ENCODE data around the gene DLG5.

DLG5 gene

GRCh38 chr10:77825965-77826364 lies 100.6 kb downstream of the DLG5 start:
- no peak for FAIRE-seq

GRCh38 chr10:77824908-77825307 lies 101.6 kb downstream of the DLG5 start:
- DNase-seq (ENCODE audit: low spot score) (no peak), FAIRE-seq (no peak)

More at GRCh38 chr10:77825965-77826364, 100.6 kb downstream of the DLG5 start:
- no peak for DNase-seq (ENCODE audit: low spot score)

GRCh38 chr10:77823811-77824542 lies 102.6 kb downstream of the DLG5 start:
- FAIRE-seq (peak; percentile 73), DNase-seq (ENCODE audit: low spot score) (peak; percentile 55)

- no peak for FAIRE-seq
Observed at GRCh38 chr10:77821551-77821950, 105.0 kb downstream of the DLG5 start.

GRCh38 chr10:77821036-77821435 lies 105.5 kb downstream of the DLG5 start:
- no peak for DNase-seq (ENCODE audit: low spot score)
- no peak for FAIRE-seq

More at GRCh38 chr10:77821551-77821950, 105.0 kb downstream of the DLG5 start:
- no peak for DNase-seq (ENCODE audit: low spot score)

GRCh38 chr10:77820349-77820748 lies 106.2 kb downstream of the DLG5 start:
- DNase-seq (ENCODE audit: low spot score) = peak; percentile 98
- peak; percentile 98 for FAIRE-seq

- DNase-seq (ENCODE audit: low spot score) (no peak), FAIRE-seq (no peak)
Observed at GRCh38 chr10:77819210-77820112, 107.1 kb downstream of the DLG5 start.

- FAIRE-seq (no peak), DNase-seq (ENCODE audit: low spot score) (no peak)
Observed at GRCh38 chr10:77818378-77818777, 108.2 kb downstream of the DLG5 start.

- no peak for FAIRE-seq
- no peak for DNase-seq (ENCODE audit: low spot score)
Observed at GRCh38 chr10:77817541-77817940, 109.0 kb downstream of the DLG5 start.

- no peak for DNase-seq (ENCODE audit: low spot score)
- no peak for FAIRE-seq
Observed at GRCh38 chr10:77816311-77816710, 110.2 kb downstream of the DLG5 start.

GRCh38 chr10:77812741-77813140 lies 113.8 kb downstream of the DLG5 start:
- no peak for FAIRE-seq
- DNase-seq (ENCODE audit: low spot score) = no peak

GRCh38 chr10:77811831-77812430 lies 114.6 kb downstream of the DLG5 start:
- DNase-seq (ENCODE audit: low spot score) (no peak), FAIRE-seq (no peak)

- FAIRE-seq (peak; percentile 79), DNase-seq (ENCODE audit: low spot score) (peak; percentile 52)
Observed at GRCh38 chr10:77810446-77811335, 115.9 kb downstream of the DLG5 start.

GRCh38 chr10:77809336-77809735 lies 117.2 kb downstream of the DLG5 start:
- FAIRE-seq = no peak
- DNase-seq (ENCODE audit: low spot score) = no peak

GRCh38 chr10:77807706-77808105 lies 118.8 kb downstream of the DLG5 start:
- FAIRE-seq = no peak

GRCh38 chr10:77806511-77807157 lies 119.9 kb downstream of the DLG5 start:
- DNase-seq (ENCODE audit: low spot score) (no peak), FAIRE-seq (no peak)

More at GRCh38 chr10:77807706-77808105, 118.8 kb downstream of the DLG5 start:
- no peak for DNase-seq (ENCODE audit: low spot score)

- DNase-seq (ENCODE audit: low spot score) = no peak
- no peak for FAIRE-seq
Observed at GRCh38 chr10:77805676-77806075, 120.9 kb downstream of the DLG5 start.

GRCh38 chr10:77804371-77804770 lies 122.2 kb downstream of the DLG5 start:
- FAIRE-seq = no peak

GRCh38 chr10:77801474-77802161 lies 124.9 kb downstream of the DLG5 start:
- DNase-seq (ENCODE audit: low spot score) (no peak), FAIRE-seq (no peak)

More at GRCh38 chr10:77804371-77804770, 122.2 kb downstream of the DLG5 start:
- no peak for DNase-seq (ENCODE audit: low spot score)

Data from RCC 7860 (cell line).